Naive thymus-derived CD4-positive, alpha-beta T cell (primary cell): Measurements from ENCODE around the gene CACNB3. TPM values are rescaled to one million over a fixed set of nuclear protein-coding genes. Genes with fewer than 3 reads are reported as not detected.

ENCODE experiments used
- ATAC-seq: fragments of 150-1000 bp; cut with Tn5 transposase; 2 replicates; pipeline ENCODE4 v1.10.0; 2021; ENCODE audit warnings: mild to moderate bottlenecking, moderate library complexity
- CTCF ChIA-PET: fragments of 350-600 bp; sonication (Branson Sonifier 250); formaldehyde crosslinking; loops from one replicate; lab custom pipeline; 2021; ENCODE audit warnings: antibody characterized with exemption; lab: Charles Lee
- POLR2A ChIA-PET: fragments of 350-600 bp; sonication (Branson Sonifier 250); formaldehyde crosslinking; loops from one replicate; lab custom pipeline; 2021; ENCODE audit warnings: antibody characterized with exemption, inconsistent platforms; lab: Charles Lee
- DNase-seq, 9 donors: peaks; one replicate each; pipeline versions ENCODE4 v3.0.0 to v3.0.0-alpha.2; 2020 to 2022; ENCODE audit warnings: mixed read lengths in 1 of 9
- H3K27ac ChIP-seq: one replicate; pipeline ENCODE4 v1.7.0; 2013; ENCODE audit warnings: mild to moderate bottlenecking, low read depth, low read length, moderate library complexity
- H3K27me3 ChIP-seq, 2 donors: one replicate each; pipeline ENCODE4 v1.7.0; 2013; ENCODE audit warnings: low read length in 2 of 2, mild to moderate bottlenecking in 2 of 2, moderate library complexity in 2 of 2; ENCODE audit not compliant: control insufficient read depth in 2 of 2, insufficient read depth in 2 of 2
- H3K36me3 ChIP-seq, 3 experiments: 1 replicate in 2 of 3; 2 replicates in 1 of 3; pipeline ENCODE4 v1.7.0; 2013; ENCODE audit warnings: low read length in 3 of 3, mild to moderate bottlenecking in 3 of 3, moderate library complexity in 1 of 3; ENCODE audit not compliant: insufficient read depth in 3 of 3, control insufficient read depth in 2 of 3
- H3K4me1 ChIP-seq, 2 donors: one replicate each; pipeline ENCODE4 v1.7.0; 2013; ENCODE audit warnings: low read length in 2 of 2, mild to moderate bottlenecking in 2 of 2, moderate library complexity in 1 of 2; ENCODE audit not compliant: control insufficient read depth in 2 of 2, insufficient read depth in 2 of 2
- H3K4me3 ChIP-seq: 2 replicates; pipeline ENCODE4 v1.7.0; 2013; ENCODE audit warnings: mild to moderate bottlenecking, low read length
- H3K9me3 ChIP-seq, 3 experiments: 1 replicate in 2 of 3; 2 replicates in 1 of 3; pipeline ENCODE4 v1.7.0; 2013; ENCODE audit warnings: low read length in 3 of 3; ENCODE audit not compliant: control insufficient read depth in 2 of 3
- H3K27ac Mint-ChIP-seq, 9 donors: one replicate each; pipeline ENCODE4 v1.8.0; 2020 to 2022; ENCODE audit warnings: mixed read lengths in 9 of 9, mild to moderate bottlenecking in 8 of 9, moderate library complexity in 5 of 9, inconsistent platforms in 2 of 9
- H3K27me3 Mint-ChIP-seq, 5 donors: one replicate each; pipeline ENCODE4 v1.8.0; 2021 to 2022; ENCODE audit warnings: mixed read lengths in 5 of 5, mild to moderate bottlenecking in 1 of 5
- H3K36me3 Mint-ChIP-seq, 5 donors: one replicate each; pipeline ENCODE4 v1.8.0; 2020 to 2022; ENCODE audit warnings: mixed read lengths in 5 of 5, mild to moderate bottlenecking in 3 of 5, inconsistent platforms in 1 of 5
- H3K4me1 Mint-ChIP-seq, 7 donors: one replicate each; pipeline ENCODE4 v1.8.0; 2020 to 2022; ENCODE audit warnings: mixed read lengths in 7 of 7, mild to moderate bottlenecking in 3 of 7, inconsistent platforms in 1 of 7
- H3K4me3 Mint-ChIP-seq, 10 donors: one replicate each; pipeline ENCODE4 v1.8.0; 2020 to 2022; ENCODE audit warnings: mild to moderate bottlenecking in 10 of 10, mixed read lengths in 10 of 10, moderate library complexity in 6 of 10, inconsistent platforms in 2 of 10
- H3K9me3 Mint-ChIP-seq, 11 donors: one replicate each; pipeline ENCODE4 v1.8.0; 2020 to 2022; ENCODE audit warnings: mixed read lengths in 11 of 11, mild to moderate bottlenecking in 4 of 11, inconsistent platforms in 1 of 11, moderate library complexity in 1 of 11
- intact Hi-C, 2 donors: fragments of 100-400 bp; cut with micrococcal nuclease; formaldehyde crosslinking; loops; one replicate each; pipeline ENCODE4 v1.15.1; 2023
- polyA plus RNA-seq, 2 donors: library from polyadenylated mRNA; unstranded; fragments of 300-500 nt; fragmentation: Illumina TruSeq; gene quantifications; one replicate each; pipeline ENCODE4 v1.2.3, GENCODE V29; 2021
- total RNA-seq, 6 experiments: library from RNA in 5 of 6; stranded (reverse) in 5 of 6; gene quantifications; 1 replicate in 5 of 6; 2 replicates in 1 of 6; pipeline ENCODE4 v1.2.3 and lab custom pipeline; 2021 to 2026

The CACNB3 gene
- total and polyA plus RNA-seq, 7 experiments from 2014 or later = 0.89 to 14.7 (median 4.3) TPM

DNA sequence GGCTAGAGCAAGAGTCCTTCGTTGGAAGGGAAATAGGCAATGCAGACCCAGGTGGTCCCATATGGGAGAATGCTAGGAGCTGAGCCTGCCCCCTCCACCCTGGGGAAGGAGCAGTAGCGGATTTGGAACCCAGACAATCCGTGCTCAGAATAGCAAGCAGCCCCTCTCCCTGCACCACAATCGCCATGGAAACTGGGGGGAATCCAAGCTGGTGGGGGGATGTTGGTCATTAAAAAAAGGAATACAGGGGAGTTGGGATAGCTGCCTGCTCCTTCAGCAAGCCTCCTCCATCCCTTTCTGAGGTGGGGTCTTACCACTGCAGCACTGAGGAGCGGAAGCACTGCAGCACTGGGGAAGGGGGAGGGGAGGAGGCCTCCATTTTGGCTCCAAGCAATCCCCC, 44.5 kb downstream of the CACNB3 start:
- POLR2A ChIA-PET = no interaction called here

DNA sequence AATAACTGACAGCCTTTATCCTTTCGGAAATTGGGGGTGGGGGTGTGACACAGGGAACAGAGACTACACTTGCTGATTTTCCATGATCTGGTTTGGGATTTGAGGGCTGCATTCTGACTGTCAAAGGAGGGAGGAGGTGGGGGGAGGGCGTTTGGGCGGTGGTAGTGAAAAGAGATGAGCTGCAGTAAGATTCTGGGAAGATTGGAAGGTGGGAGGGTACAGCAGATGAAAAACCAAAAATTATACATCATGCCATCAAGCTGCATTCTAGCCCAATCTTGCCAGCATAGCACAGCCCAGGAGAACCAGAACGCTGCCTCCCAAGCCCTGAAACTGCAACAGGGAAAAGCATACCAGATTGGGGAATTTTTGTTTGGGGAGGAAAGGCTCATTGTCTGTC, 45.0 kb downstream of the CACNB3 start:
- ATAC-seq (no peak), DNase-seq (no peak)
- H3K27me3 Mint-ChIP-seq = peaks cover 23 to 42% (median 28%) of the 10 kb centered on the region in 5 donors
- peaks cover 15 to 28% (median 25%) of the 10 kb centered on the region in 7 donors for H3K4me1 Mint-ChIP-seq
- peaks cover 0 to 13% (median 4%) of the 10 kb centered on the region in 5 donors for H3K36me3 Mint-ChIP-seq
- Histone ChIP-seq H3K36me3 (no peaks in the 10 kb centered on the region), H3K27ac (no peak overlapping the region), H3K4me3 (no peak overlapping the region), H3K27me3 (no peaks in the 10 kb centered on the region), H3K9me3 (no peaks in the 10 kb centered on the region), H3K4me1 (peaks cover 10 to 11% of the 10 kb centered on the region in 2 donors)
- intact Hi-C loops = no loop called here
- H3K4me3 Mint-ChIP-seq = no peak overlapping the region
- POLR2A ChIA-PET = interaction anchor here (0.5 kb wide), 1 partner anchor 150 kb away, joined by 3 read pairs; no protein-coding TSS in a partner anchor
- no peaks in the 10 kb centered on the region for H3K9me3 Mint-ChIP-seq
- CTCF ChIA-PET = interaction anchor here (0.6 to 1.1 kb wide), 2 partner anchors 10 to 123 kb away, joined by 3 to 5 read pairs; no protein-coding TSS in a partner anchor
- H3K27ac Mint-ChIP-seq = peak overlapping the region in 1 of 9 donors; percentile 3

More for the DNA sequence above, 44.5 kb downstream of the CACNB3 start:
- Histone ChIP-seq H3K4me1 (peaks cover 10 to 11% of the 10 kb centered on the region in 2 donors), H3K9me3 (no peaks in the 10 kb centered on the region), H3K27me3 (no peaks in the 10 kb centered on the region), H3K4me3 (no peak overlapping the region), H3K27ac (no peak overlapping the region), H3K36me3 (no peaks in the 10 kb centered on the region)
- CTCF ChIA-PET = interaction anchor here (1.1 kb wide), 1 partner anchor 10 kb away, joined by 5 read pairs; no protein-coding TSS in a partner anchor
- H3K36me3 Mint-ChIP-seq = peaks cover 0 to 13% (median 4%) of the 10 kb centered on the region in 5 donors
- intact Hi-C loops = no loop called here
- H3K4me1 Mint-ChIP-seq = peaks cover 15 to 28% (median 25%) of the 10 kb centered on the region in 7 donors
- H3K27ac Mint-ChIP-seq = no peak overlapping the region
- peak overlapping the region in 1 of 10 donors; percentile 19 for H3K4me3 Mint-ChIP-seq
- DNase-seq (no peak), ATAC-seq (no peak)
- H3K9me3 Mint-ChIP-seq = no peaks in the 10 kb centered on the region
- H3K27me3 Mint-ChIP-seq = peaks cover 23 to 42% (median 28%) of the 10 kb centered on the region in 5 donors

DNA sequence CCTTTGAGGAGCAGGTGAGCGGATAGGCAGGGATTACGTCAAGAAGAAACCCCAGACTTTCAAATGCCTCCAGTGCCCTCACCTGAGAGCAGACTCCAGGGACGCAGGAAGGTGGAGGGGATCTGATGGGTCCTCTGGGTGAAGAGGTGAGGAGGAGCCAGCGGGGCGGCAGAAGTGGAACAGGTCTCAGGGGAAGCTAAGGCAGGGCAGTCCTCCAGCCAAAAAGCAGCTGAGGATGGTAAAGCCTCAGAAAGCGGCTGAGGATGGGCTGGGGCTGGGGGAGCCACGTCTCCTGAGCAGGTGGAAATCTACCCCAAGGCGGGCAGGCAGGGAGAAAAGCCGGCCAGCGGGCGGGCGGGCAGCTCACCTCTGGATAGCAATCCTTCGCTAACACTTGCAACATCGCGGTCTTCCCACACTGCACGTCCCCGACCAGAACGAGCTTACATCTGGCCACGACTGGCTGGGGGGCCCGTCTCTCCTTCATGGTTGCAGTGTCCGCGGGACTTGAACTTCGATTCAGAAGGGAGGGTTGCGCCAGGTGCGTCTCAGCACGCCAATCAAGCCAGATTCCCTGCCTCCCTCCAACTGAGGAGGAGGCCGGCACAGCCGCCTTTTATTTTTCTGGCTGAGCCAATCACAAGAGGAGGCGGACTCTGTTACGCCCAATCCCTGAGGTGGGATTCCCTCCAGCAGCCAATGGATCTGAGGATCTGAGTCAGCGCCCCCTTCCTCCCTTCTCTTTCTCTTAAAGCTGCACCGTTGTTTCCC, 47.2 kb downstream of the CACNB3 start, which contains the start of gene RND1:
RND1 (minus strand) TSS at position 590 of the 771 bp plus-strand sequence; CDS start at position 487, 103 bp downstream.
- H3K4me1 ChIP-seq = peaks cover 10 to 11% of the 10 kb centered on the region in 2 donors
- Mint-ChIP-seq H3K4me1 (peaks cover 15 to 28% (median 25%) of the 10 kb centered on the region in 7 donors), H3K4me3 (peak within 1 kb of the TSS; percentile 87 to 95 (median 94)), H3K9me3 (no peaks in the 10 kb centered on the region), H3K27me3 (peaks cover 23 to 42% (median 28%) of the 10 kb centered on the region in 5 donors), H3K36me3 (peaks cover 0 to 13% (median 4%) of the 10 kb centered on the region in 5 donors), H3K27ac (peak within 1 kb of the TSS; percentile 66 to 96 (median 85))
- intact Hi-C loops = loop anchor here (1.0 to 5.0 kb wide), 4 partner anchors 12 to 247 kb away; partner anchors contain the start of genes ARF3 (in 1 of the 2), FKBP11 (in 1 of the 2) and LMBR1L (in 1 of the 2)
- H3K4me3 ChIP-seq = peak within 1 kb of the TSS; percentile 69
- peak within 1 kb of the TSS; percentile 62 for H3K27ac ChIP-seq
- peak; percentile 50 to 92 (median 82) for DNase-seq
- POLR2A ChIA-PET = interaction anchor here (0.6 to 3.7 kb wide), 12 partner anchors 9 to 1160 kb away, joined by 3 to 56 read pairs (median 3); partner anchors contain the start of genes ARF3 and DDX23
- peak; percentile 96 for ATAC-seq
- H3K9me3 ChIP-seq = no peaks in the 10 kb centered on the region
- H3K27me3 ChIP-seq = no peaks in the 10 kb centered on the region
- CTCF ChIA-PET = interaction anchor here (0.6 to 3.7 kb wide), 9 partner anchors 9 to 996 kb away, joined by 3 to 36 read pairs (median 3); partner anchors contain the start of gene DDX23
- no peaks in the 10 kb centered on the region for H3K36me3 ChIP-seq

DNA sequence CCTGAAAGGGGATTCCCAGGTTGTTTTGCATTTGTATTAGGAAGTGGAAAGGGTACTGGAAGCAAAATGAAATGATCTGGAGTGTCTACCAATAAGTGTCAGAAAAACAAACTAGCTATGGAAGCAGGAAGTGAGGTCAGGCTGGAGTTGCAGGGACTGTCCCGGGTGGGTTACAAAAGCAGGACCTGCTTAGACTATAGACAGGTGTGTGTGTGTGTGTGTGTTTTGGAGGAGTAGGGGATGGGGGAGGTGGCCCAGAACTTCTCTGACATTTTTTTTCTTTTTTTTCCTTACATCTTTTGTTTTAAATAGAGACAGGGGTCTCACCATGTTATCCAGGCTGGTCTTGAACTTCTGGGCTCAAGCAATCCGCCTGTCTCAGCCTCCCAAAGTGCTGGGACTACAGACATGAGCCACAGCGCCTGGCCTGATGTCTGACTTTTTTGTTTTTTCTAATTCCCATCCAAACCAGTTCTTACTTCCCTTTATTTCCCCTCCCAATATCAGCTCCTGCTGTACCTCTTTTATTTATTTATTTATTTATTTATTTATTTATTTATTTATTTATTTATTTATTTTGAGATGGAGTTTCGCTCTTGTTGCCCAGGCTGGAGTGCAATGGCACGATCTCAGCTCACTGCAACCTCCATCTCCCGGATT, 47.9 kb downstream of the CACNB3 start:
- POLR2A ChIA-PET = interaction anchor here (0.5 to 3.7 kb wide), 10 partner anchors 8 to 267 kb away, joined by 3 to 56 read pairs (median 3); partner anchors contain the start of genes ARF3 and DDX23
- H3K4me3 Mint-ChIP-seq = peak overlapping the region; percentile 87 to 95 (median 94)
- ATAC-seq (peak; percentile 64), DNase-seq (peak in 1 of 9 donors; percentile 7)
- CTCF ChIA-PET = interaction anchor here (0.6 to 3.7 kb wide), 6 partner anchors 9 to 105 kb away, joined by 3 to 36 read pairs (median 6); partner anchors contain the start of gene DDX23
- H3K27ac Mint-ChIP-seq = peak overlapping the region; percentile 24 to 96 (median 82)
- Histone ChIP-seq H3K4me3 (peak overlapping the region; percentile 69), H3K27ac (peak overlapping the region; percentile 62), H3K4me1 (peaks cover 10 to 11% of the 10 kb centered on the region in 2 donors), H3K27me3 (no peaks in the 10 kb centered on the region), H3K36me3 (no peaks in the 10 kb centered on the region), H3K9me3 (no peaks in the 10 kb centered on the region)
- H3K27me3 Mint-ChIP-seq = peaks cover 21 to 35% (median 28%) of the 10 kb centered on the region in 5 donors
- H3K9me3 Mint-ChIP-seq = no peaks in the 10 kb centered on the region
- H3K36me3 Mint-ChIP-seq = peaks cover 0 to 6% (median 3%) of the 10 kb centered on the region in 5 donors
- intact Hi-C loops = loop anchor here in 1 of 2 donors (5.0 kb wide), 1 partner anchor 246 kb away; the partner anchor contains the start of gene LMBR1L
- H3K4me1 Mint-ChIP-seq = peaks cover 15 to 28% (median 25%) of the 10 kb centered on the region in 7 donors

DNA sequence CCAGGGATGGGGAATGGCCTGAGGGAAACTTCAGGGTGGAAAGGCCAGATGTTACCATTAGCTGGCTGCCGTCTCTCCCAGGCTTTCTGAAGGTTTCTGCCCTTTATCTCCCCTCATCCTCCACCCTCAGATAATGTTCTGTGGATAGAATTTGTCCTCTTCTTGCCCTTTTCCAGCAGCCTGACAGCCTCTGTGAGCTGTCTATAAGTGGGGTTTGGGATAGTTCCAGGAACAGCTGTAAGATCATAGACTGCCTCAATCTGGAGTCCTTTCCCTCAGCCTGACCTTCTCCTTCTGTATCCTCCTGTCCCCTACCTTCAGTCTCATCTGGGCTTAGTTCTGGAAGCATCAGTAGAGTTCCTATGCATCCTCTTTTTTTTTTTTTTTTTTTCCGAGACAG, 50.2 kb downstream of the CACNB3 start:
- ChIA-PET POLR2A (interaction anchor here (0.6 to 1.9 kb wide), 4 partner anchors 9 to 147 kb away, joined by 3 to 6 read pairs (median 3); partner anchors contain the start of gene DDX23), CTCF (interaction anchor here (1.1 to 2.2 kb wide), 3 partner anchors 13 to 21 kb away, joined by 3 to 9 read pairs (median 3); no protein-coding TSS in a partner anchor)
- Histone ChIP-seq H3K4me3 (no peak overlapping the region), H3K27ac (no peak overlapping the region), H3K4me1 (peaks cover 10 to 11% of the 10 kb centered on the region in 2 donors), H3K9me3 (no peaks in the 10 kb centered on the region), H3K27me3 (no peaks in the 10 kb centered on the region), H3K36me3 (no peaks in the 10 kb centered on the region)
- peak overlapping the region in 1 of 9 donors; percentile 25 for H3K27ac Mint-ChIP-seq
- H3K9me3 Mint-ChIP-seq = no peaks in the 10 kb centered on the region
- H3K4me1 Mint-ChIP-seq = peaks cover 15 to 28% (median 25%) of the 10 kb centered on the region in 7 donors
- H3K36me3 Mint-ChIP-seq = no peaks in the 10 kb centered on the region
- DNase-seq = no peak
- intact Hi-C loops = loop anchor here in 1 of 2 donors (5.0 kb wide), 1 partner anchor 244 kb away; the partner anchor contains the start of gene LMBR1L
- ATAC-seq = no peak
- H3K4me3 Mint-ChIP-seq = no peak overlapping the region
- H3K27me3 Mint-ChIP-seq = peaks cover 7 to 30% (median 12%) of the 10 kb centered on the region in 5 donors
